Measurements from ENCODE around the gene USP30. TPM values are rescaled to one million over a fixed set of nuclear protein-coding genes. Genes with fewer than 3 reads are reported as not detected.

Gene USP30
- polyA plus RNA-seq, 1 experiment, result 18.2 TPM

- ChIA-PET CTCF (interaction anchor here (0.5 kb wide), 1 partner anchor 249 kb away, joined by 3 read pairs; no protein-coding TSS in a partner anchor), POLR2A (interaction anchor here (0.7 kb wide), 1 partner anchor 24 kb away, joined by 5 read pairs; no protein-coding TSS in a partner anchor)
- Histone ChIP-seq H3K9me3 (ENCODE audit: control insufficient read depth, insufficient read depth, low read length) (no peaks in the 10 kb centered on the region), H3K27me3 (ENCODE audit: control insufficient read depth, insufficient read depth, low read length) (peaks cover 2% of the 10 kb centered on the region), H3K27ac (ENCODE audit: low read depth, low read length) (no peak overlapping the region), H3K4me3 (ENCODE audit: low read depth, low read length) (no peak overlapping the region)
- TF ChIP-seq CTCF (IDR thresholded peaks at IDR 0.05; ENCODE audit: low read depth, low read length), result no peak
- DNase-seq (ENCODE audit: low read depth, low spot score), result no peak
Measured at GRCh38 chr12:109130297-109131153, 78.1 kb downstream of the USP30 start.

DNA sequence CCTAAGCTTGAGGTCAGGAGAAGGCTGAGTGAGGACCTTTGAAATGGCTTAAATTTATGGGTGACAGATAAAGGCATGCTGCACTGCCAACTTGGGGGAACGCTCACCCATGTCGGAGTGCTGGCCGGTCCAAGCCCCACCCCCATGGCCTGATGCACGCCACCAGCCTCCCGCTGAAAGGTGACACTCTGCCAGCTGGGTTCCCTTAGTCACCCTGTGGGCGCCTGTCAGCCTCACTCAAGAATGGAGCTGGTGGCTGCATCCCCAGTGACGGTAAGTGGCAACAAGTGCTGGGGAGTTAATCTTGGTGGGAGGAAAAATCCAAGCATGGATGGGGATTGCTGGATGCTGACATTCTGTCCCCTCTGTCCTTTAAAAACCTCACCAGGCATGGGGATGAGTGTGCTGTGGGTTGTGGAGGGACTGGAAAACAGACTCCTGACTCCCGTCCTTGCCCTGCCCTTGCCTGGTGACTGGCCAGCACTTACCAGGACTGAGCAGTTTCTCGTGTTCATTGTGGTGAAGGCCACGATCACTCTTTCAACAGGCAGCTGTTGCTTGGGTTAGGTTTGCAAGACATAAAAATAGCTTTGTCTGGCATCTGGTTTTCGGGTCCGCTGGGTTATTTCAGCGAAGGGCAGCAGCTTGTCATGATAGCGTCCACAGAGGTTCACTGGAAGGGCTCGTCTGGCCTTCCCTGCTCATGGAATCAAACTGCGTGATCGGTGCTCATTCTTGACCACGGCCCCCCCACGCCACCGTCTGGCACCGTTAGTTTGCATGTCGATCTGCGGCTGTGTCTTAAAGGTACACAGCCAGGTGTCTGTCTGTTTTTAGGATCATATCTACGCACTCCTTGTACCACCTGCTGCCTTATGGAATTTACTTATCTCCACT lies 79.0 kb downstream of the USP30 start:
- DNase-seq (ENCODE audit: low read depth, low spot score), result no peak
- ChIA-PET POLR2A (interaction anchor here (0.7 kb wide), 1 partner anchor 23 kb away, joined by 5 read pairs; no protein-coding TSS in a partner anchor), CTCF (no interaction called here)
- Histone ChIP-seq H3K4me3 (ENCODE audit: low read depth, low read length) (no peak overlapping the region), H3K27me3 (ENCODE audit: control insufficient read depth, insufficient read depth, low read length) (peaks cover 2% of the 10 kb centered on the region), H3K9me3 (ENCODE audit: control insufficient read depth, insufficient read depth, low read length) (peaks cover 4% of the 10 kb centered on the region; the same call in 1 of the 2 replicates), H3K27ac (ENCODE audit: low read depth, low read length) (no peak overlapping the region)
- no peak for TF ChIP-seq CTCF (IDR thresholded peaks at IDR 0.05; ENCODE audit: low read depth, low read length)

DNA sequence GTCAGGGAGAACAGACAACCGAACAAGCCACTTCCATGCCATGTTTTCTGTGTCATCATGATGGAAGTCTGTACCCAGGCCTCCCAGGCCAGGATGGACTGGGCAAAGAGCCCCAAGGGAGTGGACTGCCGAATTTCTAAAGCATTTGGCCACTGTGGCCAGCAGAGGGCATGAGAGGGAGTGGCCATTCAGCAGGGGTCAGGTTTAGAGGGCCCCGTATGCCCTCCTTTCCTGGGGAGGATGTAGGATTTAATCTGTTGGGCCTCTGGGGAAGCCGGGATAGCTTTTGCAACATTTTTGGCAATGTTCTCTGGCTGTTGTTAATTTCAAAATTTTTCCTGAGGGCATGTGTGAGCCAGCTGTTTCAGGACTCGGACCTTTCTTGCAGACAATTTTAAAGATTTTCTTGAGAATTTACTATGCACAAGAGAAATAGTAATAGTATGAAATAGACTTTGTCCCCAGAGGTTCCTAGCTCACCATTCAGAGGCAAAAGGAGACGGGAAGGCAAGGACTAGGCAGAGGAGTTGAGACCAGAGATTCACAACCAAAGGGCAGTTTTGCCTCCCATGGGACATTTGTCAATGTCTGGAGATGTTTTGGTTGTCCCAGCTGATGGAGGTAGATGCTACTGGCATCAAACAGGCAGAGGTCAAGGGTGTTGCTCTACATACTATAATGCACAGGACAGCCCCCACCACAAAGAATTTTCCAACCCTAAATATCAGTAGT lies 82.0 kb downstream of the USP30 start:
- H3K27me3 ChIP-seq (ENCODE audit: control insufficient read depth, insufficient read depth, low read length), result peaks cover 4% of the 10 kb centered on the region
- POLR2A ChIA-PET, result no interaction called here
- no peak for DNase-seq (ENCODE audit: low read depth, low spot score)
- peaks cover 4% of the 10 kb centered on the region; the same call in 1 of the 2 replicates for H3K9me3 ChIP-seq (ENCODE audit: control insufficient read depth, insufficient read depth, low read length)
- H3K27ac ChIP-seq (ENCODE audit: low read depth, low read length), result no peak overlapping the region
- H3K4me3 ChIP-seq (ENCODE audit: low read depth, low read length), result no peak overlapping the region
- peak; percentile 69 for TF ChIP-seq CTCF (IDR thresholded peaks at IDR 0.05; ENCODE audit: low read depth, low read length)
- CTCF ChIA-PET, result interaction anchor here (0.6 to 3.0 kb wide), 6 partner anchors 11 to 261 kb away, joined by 3 to 14 read pairs (median 4); no protein-coding TSS in a partner anchor

DNA sequence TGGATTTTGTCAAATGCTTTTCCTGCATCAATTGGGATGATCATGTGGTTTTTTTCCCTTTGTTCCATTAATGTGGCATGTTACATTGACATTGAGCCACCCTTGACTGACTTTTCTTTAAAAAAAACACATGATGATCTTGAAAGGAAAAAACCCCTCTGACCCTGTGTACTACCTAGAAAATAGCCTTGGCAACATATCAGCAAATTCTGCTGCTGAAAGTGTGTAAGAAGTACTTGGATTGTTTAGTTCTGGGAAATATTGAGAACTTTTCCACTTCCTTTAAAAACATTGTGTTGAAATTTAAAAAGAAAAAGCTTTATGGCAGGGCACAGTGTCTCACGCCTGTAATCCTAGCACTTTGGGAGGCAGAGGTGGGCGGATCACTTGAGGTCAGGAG lies 84.7 kb downstream of the USP30 start:
- no peak for TF ChIP-seq CTCF (IDR thresholded peaks at IDR 0.05; ENCODE audit: low read depth, low read length)
- Histone ChIP-seq H3K27ac (ENCODE audit: low read depth, low read length) (no peak overlapping the region), H3K9me3 (ENCODE audit: control insufficient read depth, insufficient read depth, low read length) (peaks cover 4% of the 10 kb centered on the region; the same call in 1 of the 2 replicates), H3K4me3 (ENCODE audit: low read depth, low read length) (no peak overlapping the region), H3K27me3 (ENCODE audit: control insufficient read depth, insufficient read depth, low read length) (peaks cover 5% of the 10 kb centered on the region)
- no peak for DNase-seq (ENCODE audit: low read depth, low spot score)
- CTCF ChIA-PET, result interaction anchor here (0.7 to 1.0 kb wide), 2 partner anchors 25 to 250 kb away, joined by 3 to 4 read pairs; no protein-coding TSS in a partner anchor
- POLR2A ChIA-PET, result no interaction called here

Small RNA genes within 50 kb of the gene (small RNA-seq; reads per million reads assigned to genes)
- not detected for gene AC190387.1 (ENCODE audit: insufficient read length, low read depth)
- not detected for gene RNA5SP372 (ENCODE audit: insufficient read length, low read depth)

Other genes with a start within 250 kb of the USP30 start
- 44.7 and 50.5 TPM in 2 replicates for gene SSH1, start 195.0 kb upstream of the USP30 start, polyA plus RNA-seq (2011; rRNA removed)
- gene DAO, start 172.5 kb upstream of the USP30 start, polyA plus RNA-seq (2011; rRNA removed), result not detected in 2 replicates
- not detected in 2 replicates for gene SVOP, start 31.5 kb upstream of the USP30 start, polyA plus RNA-seq (2011; rRNA removed)
- gene ALKBH2, start 40.9 kb downstream of the USP30 start, polyA plus RNA-seq (2011; rRNA removed), result 13.2 and 14.6 TPM in 2 replicates
- 13.4 and 14.7 TPM in 2 replicates for gene UNG, start 45.0 kb downstream of the USP30 start, polyA plus RNA-seq (2011; rRNA removed)
- gene ACACB, start 64.0 kb downstream of the USP30 start, polyA plus RNA-seq (2011; rRNA removed), result 2.8 and 3.2 TPM in 2 replicates

All from AG04450 (cell line).